OCI-LY3 (cell line): Measurements from ENCODE around the gene NOCT.

Experiments used
- H2AFZ ChIP-seq: fragments of 200-600, 300-600 bp; shearing (Covaris generic); 2 replicates; pipeline ENCODE4 v1.6.0; 2014; ENCODE audit warnings: antibody characterized with exemption, low read depth, low read length
- H3K27ac ChIP-seq: fragments of 200-600, 300-600 bp; sonication (generic); 2 replicates; pipeline ENCODE4 v1.5.1; 2014; ENCODE audit warnings: mild to moderate bottlenecking, low read length, moderate library complexity, mixed read lengths
- H3K27me3 ChIP-seq: fragments of 200-600, 300-600 bp; sonication (generic); 2 replicates; pipeline ENCODE4 v1.6.1; 2014; ENCODE audit warnings: low read depth, low read length, mixed read lengths
- H3K36me3 ChIP-seq: fragments of 200-600, 300-600 bp; sonication (generic); replicated peaks from 2 replicates; pipeline ENCODE3; 2014; ENCODE audit warnings: low read depth, low read length, mixed read lengths
- H3K4me1 ChIP-seq: fragments of 300-600, 200-600 bp; sonication (generic); 2 replicates; pipeline ENCODE4 v1.6.1; 2014; ENCODE audit warnings: low read length, mixed read lengths
- H3K4me2 ChIP-seq: fragments of 200-600, 300-600 bp; sonication (generic); 2 replicates; pipeline ENCODE4 v1.6.1; 2014; ENCODE audit warnings: low read length, mixed read lengths
- H3K4me3 ChIP-seq: fragments of 300-600, 200-600 bp; sonication (generic); 2 replicates; pipeline ENCODE4 v1.5.1; 2014; ENCODE audit warnings: antibody characterized with exemption, mild to moderate bottlenecking, low read length, moderate library complexity
- H3K79me2 ChIP-seq: fragments of 300-600, 200-600 bp; shearing (Covaris generic); 2 replicates; pipeline ENCODE4 v1.6.1; 2014; ENCODE audit warnings: mild to moderate bottlenecking, low read length, mixed read lengths
- H3K9ac ChIP-seq: fragments of 300-600, 200-600 bp; shearing (Covaris generic); 2 replicates; pipeline ENCODE4 v1.6.0; 2014; ENCODE audit warnings: mild to moderate bottlenecking, low read length, moderate library complexity
- H3K9me3 ChIP-seq: fragments of 200-600, 300-600 bp; shearing (Covaris generic); 2 replicates; pipeline ENCODE4 v1.6.1; 2014; ENCODE audit warnings: low read length, mixed read lengths; ENCODE audit not compliant: insufficient read depth
- H4K20me1 ChIP-seq: fragments of 200-600, 300-600 bp; sonication (generic); 2 replicates; pipeline ENCODE4 v1.6.1; 2016; ENCODE audit warnings: low read length, mixed read lengths; ENCODE audit not compliant: insufficient read depth
- CTCF ChIP-seq: fragments of 200-600, 300-600 bp; sonication (generic); IDR thresholded peaks from 2 replicates; pipeline ENCODE4 v1.5.1; 2014; ENCODE audit warnings: antibody characterized with exemption, low read length, low read depth
- EZH2phosphoT487 ChIP-seq: fragments of 200-600 bp; shearing (Covaris generic); IDR thresholded peaks from 2 replicates; pipeline ENCODE4 v1.6.1; 2018; ENCODE audit warnings: antibody characterized with exemption, mixed run types, low read depth

The NOCT gene

DNA sequence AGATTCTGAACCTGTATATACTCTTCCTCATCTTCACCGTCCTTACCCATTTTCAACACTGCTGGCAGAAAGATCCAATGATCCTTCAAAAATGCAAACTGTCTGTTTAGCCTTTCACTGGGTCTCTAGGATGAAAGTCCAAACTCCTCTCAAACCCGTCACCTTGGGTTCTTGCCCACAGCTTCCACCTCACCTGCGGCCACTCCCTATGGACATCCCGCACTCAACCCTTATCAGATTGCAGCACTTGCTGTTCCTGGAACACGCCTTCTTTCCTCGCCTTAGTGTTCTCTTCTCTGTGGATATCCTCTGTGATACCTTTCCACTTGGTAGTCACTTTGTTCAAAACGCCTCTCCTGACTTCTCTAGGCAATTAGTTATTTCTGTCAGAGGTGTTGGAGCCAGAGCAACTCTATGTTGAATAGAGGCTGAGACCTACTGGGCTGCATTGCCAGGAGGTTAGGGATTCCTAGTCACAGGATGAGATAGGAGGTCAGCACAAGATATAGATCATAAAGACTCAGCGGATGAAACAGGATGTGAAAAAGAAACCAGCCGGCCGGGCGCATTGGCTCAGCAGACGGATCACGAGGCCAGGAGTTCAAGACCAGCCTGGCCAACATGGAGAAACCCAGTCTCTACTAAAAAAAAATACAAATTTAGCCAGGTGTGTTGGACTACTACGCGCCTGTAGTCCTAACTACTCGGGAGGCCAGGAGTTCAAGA lies 4.2 kb upstream of the NOCT start:
- H3K4me2 ChIP-seq, result no peak overlapping the region
- peaks cover 15% of the 10 kb centered on the region for H3K4me1 ChIP-seq
- H3K9ac ChIP-seq, result no peak overlapping the region
- no peaks in the 10 kb centered on the region for H4K20me1 ChIP-seq
- peaks cover 8% of the 10 kb centered on the region for H3K79me2 ChIP-seq
- peaks cover 6% of the 10 kb centered on the region for H3K9me3 ChIP-seq
- TF ChIP-seq CTCF (no peak), EZH2phosphoT487 (no peak)
- no peak overlapping the region for H3K27ac ChIP-seq
- H3K4me3 ChIP-seq, result no peak overlapping the region
- H3K36me3 ChIP-seq, result peaks cover 3% of the 10 kb centered on the region
- no peak overlapping the region for H2AFZ ChIP-seq
- no peaks in the 10 kb centered on the region for H3K27me3 ChIP-seq

GRCh38 chr4:139014371-139015268 lies 961 bp upstream of the NOCT start:
- peak overlapping the region; percentile 80 for H3K4me3 ChIP-seq
- H3K36me3 ChIP-seq, result peaks cover 9% of the 10 kb centered on the region
- peaks cover 25% of the 10 kb centered on the region for H3K4me1 ChIP-seq
- no peaks in the 10 kb centered on the region for H3K27me3 ChIP-seq
- H3K9me3 ChIP-seq, result no peaks in the 10 kb centered on the region
- H3K4me2 ChIP-seq, result peak overlapping the region; percentile 89
- peaks cover 18% of the 10 kb centered on the region for H4K20me1 ChIP-seq
- no peak for TF ChIP-seq EZH2phosphoT487
- no peak for TF ChIP-seq CTCF
- H2AFZ ChIP-seq, result peak overlapping the region; percentile 77
- peaks cover 40% of the 10 kb centered on the region for H3K79me2 ChIP-seq
- peak overlapping the region; percentile 66 for H3K27ac ChIP-seq
- peak overlapping the region; percentile 83 for H3K9ac ChIP-seq

- H4K20me1 ChIP-seq, result peaks cover 30% of the 10 kb centered on the region
- TF ChIP-seq CTCF (peak; percentile 45), EZH2phosphoT487 (no peak)
- no peaks in the 10 kb centered on the region for H3K9me3 ChIP-seq
- peak overlapping the region; percentile 80 for H3K4me3 ChIP-seq
- peaks cover 54% of the 10 kb centered on the region for H3K79me2 ChIP-seq
- peaks cover 25% of the 10 kb centered on the region for H3K4me1 ChIP-seq
- peak overlapping the region; percentile 89 for H3K4me2 ChIP-seq
- no peaks in the 10 kb centered on the region for H3K27me3 ChIP-seq
- peak overlapping the region; percentile 66 for H3K27ac ChIP-seq
- H3K9ac ChIP-seq, result peak overlapping the region; percentile 83
- peak overlapping the region; percentile 1; the same call in 1 of the 2 replicates for H2AFZ ChIP-seq
- peaks cover 15% of the 10 kb centered on the region for H3K36me3 ChIP-seq
These were observed 429 bp downstream of the NOCT start for GRCh38 chr4:139015948-139016471.

GRCh38 chr4:139017861-139018260 lies 2.3 kb downstream of the NOCT start:
- Histone ChIP-seq H3K4me2 (peak overlapping the region; percentile 28), H3K4me3 (peak overlapping the region; percentile 5; the same call in 1 of the 2 replicates), H3K27me3 (no peaks in the 10 kb centered on the region), H4K20me1 (peaks cover 45% of the 10 kb centered on the region), H2AFZ (no peak overlapping the region), H3K27ac (no peak overlapping the region), H3K4me1 (peaks cover 25% of the 10 kb centered on the region), H3K79me2 (peaks cover 72% of the 10 kb centered on the region), H3K9me3 (no peaks in the 10 kb centered on the region), H3K36me3 (peaks cover 22% of the 10 kb centered on the region), H3K9ac (no peak overlapping the region)
- no peak for TF ChIP-seq EZH2phosphoT487
- no peak for TF ChIP-seq CTCF
